ENCODE results near the gene NWD2.
"Not testable (repeated sequence)": the region's sequence is repeated elsewhere in the genome, so short reads cannot be mapped to it uniquely, and the experiment has no call there.

NWD2 gene

DNA sequence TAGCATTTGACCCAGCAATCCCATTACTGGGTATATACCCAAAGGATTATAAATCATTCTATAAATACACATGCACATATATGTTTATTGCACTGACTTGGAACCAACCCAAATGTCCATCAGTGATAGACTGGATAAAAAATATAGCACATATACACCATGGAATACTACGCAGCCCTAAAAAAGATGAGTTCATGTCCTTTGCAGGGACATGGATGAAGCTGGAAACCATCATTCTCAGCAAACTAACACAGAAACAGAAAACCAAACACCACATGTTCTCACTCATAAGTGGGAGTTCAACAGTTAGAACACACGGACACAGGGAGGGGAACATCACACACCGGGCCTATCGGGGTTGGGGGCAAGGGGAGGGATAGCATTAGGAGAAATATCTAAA, 250.8 kb downstream of the NWD2 start:
- DNase-seq (ENCODE audit: low spot score), result not testable (repeated sequence)
